NOMO-1 treated with DMSO at 0.1 percent for 48 hours (cell line): Measurements from ENCODE around the gene NSUN5.
"Not testable (repeated sequence)": the region's sequence is repeated elsewhere in the genome, so short reads cannot be mapped to it uniquely, and the experiment has no call there.

ENCODE experiments used
- DNase-seq: peaks from one replicate; lab custom pipeline; 2025; ENCODE audit not compliant: unreplicated experiment; lab: John Stamatoyannopoulos, UW

The NSUN5 gene

GRCh38 chr7:73327449-73327848, 18.8 kb upstream of the NSUN5 start:
- DNase-seq: not testable (repeated sequence)

- not testable (repeated sequence) for DNase-seq
Measured at GRCh38 chr7:73325424-73325823, 16.8 kb upstream of the NSUN5 start.

DNA sequence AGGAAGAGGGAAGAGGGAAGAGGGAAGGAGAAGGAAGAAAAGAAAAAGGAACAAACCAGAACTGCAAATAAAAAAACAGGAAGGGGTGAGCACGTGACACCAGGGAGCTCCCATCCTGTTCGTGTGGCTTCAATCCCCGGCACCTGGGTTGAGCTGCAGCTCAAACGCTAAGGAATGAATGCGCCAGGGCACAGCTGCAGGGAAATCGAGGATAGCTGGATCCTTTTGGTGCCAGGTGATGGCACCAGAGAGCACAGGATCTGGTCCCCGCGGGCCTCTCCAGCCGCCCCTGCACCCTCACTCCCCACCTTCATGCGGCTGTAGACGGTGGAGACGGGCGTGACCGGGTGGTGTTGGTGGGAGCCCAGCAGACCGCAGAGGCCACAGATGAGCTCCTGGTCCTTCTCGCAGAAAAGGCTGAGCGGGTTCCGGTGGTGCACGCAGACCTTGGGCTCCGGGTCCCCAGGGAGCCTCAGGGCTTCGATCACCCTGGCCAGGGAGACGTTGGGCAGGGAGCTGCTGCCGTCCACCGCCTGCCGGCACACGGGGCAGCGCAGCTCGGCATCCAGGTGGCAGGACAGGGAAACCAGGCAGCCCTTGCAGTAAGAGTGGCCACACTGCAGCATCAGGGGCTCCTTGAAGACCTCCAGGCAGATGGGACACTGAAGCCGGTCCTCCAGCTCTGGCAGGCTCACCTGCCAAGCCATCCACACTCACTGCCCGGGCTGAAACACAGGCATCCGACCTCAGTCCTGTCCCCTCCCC, 15.6 kb upstream of the NSUN5 start:
- peak; percentile 89 for DNase-seq

DNA sequence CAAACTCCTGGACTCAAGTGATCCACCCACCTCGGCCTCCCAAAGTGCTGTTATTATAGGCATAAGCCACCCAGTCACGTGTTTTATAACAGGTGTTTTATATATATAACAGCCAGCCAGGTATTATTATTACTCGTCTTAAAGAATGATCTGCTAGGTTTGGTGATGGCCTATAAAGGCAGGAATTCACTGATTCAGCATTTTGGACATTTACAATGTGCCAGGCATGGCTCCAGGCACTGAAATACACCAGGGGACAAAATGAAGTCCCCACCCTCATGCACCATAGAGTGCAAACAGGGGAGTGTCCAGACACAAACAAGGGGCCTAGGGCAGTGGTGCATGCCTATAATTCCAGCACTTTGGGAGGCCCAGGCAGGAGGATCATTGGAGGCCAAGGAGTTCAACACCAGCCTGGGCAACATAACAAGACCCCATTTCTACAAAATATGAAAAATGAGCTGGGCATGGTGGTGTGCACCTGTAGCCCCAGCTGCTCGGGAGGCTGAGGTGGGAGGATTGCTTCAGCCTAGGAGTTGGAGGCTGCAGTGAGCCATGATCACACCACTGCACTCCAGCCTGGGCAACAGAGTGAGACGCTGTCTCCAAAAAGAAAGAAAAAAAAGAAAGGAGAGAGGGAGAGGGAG, 14.9 kb upstream of the NSUN5 start:
- not testable (repeated sequence) for DNase-seq

- DNase-seq: not testable (repeated sequence)
Measured at GRCh38 chr7:73320009-73320408, 11.4 kb upstream of the NSUN5 start.

DNA sequence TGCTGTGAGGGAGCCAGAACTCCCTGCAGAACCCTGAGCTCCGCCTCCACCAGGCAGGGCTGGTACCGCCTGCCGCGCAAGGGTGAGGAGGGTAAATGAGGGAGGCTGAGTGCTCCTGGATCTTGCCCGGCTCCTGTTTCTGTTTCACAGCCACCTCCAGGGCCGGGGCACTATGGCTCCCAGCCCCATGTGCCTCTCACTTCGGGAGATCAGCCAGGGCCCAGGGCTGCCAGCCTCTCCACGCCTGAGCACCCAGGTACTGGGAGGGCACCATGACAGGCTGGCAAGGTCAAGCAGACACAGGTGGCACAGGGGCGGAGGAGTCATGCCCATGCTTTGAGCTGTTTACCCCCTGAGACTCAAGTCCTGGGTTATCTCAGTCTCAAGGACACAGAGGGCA, 10.9 kb upstream of the NSUN5 start:
- DNase-seq: not testable (repeated sequence)

- not testable (repeated sequence) for DNase-seq
Measured at GRCh38 chr7:73318656-73319204, 10.1 kb upstream of the NSUN5 start.

DNA sequence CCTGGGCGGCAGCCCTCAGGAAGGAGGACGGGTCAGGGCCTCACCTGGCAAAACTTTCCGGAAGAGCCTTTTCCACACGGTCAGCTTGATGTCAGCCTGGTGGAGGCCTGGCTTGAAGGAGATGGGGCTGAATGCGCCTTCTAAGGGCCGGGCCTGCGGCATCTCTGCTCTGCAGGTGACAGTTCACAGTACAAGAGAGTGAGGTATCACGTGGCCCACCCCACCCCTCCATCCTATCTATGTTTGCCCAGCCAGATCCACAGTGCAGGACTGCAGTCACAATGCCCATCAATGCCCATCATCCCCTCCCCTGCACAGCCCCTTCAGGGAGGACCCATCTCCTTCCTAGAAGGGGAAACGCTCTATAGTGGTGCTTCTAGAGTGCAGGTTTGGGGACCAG, 7.9 kb upstream of the NSUN5 start:
- DNase-seq: no peak

- DNase-seq: no peak
Measured at GRCh38 chr7:73314271-73314670, 5.6 kb upstream of the NSUN5 start.

- DNase-seq: no peak
Measured at GRCh38 chr7:73313521-73313906, 4.9 kb upstream of the NSUN5 start.

DNA sequence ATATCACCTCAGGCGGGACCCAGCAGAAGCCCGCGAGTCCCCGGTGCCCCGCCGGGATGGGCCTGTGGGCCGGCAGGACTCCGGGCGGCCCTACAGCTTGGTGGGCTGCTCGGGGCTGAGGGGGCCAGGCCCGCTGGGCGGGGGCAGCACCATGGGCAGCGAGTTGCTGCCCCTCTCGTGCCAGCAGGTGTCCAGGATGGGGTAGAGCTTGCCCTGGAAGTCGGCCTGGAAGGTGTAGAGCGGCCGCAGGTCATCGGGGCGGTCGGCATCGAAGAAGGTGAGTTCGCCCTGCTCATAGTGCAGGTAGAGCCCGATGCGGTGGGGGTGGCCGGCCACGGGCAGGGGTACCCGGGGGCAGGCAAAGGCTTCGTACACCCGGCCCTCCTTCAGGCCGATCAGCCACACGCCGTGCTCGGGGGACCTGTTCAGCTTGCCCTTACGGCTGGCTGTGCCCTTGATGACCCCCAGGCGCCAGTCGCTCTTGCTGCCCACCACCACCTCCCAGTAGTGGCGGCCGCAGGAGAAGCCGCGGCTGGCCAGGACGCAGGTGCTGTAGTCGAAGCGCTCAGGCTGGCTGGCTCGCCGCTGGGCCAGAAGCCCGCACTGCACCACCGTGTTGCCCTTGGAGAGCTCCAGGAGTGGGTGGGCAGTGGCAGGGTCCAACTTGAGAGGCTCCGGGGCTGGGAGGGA, 4.3 kb upstream of the NSUN5 start:
- no peak for DNase-seq

DNA sequence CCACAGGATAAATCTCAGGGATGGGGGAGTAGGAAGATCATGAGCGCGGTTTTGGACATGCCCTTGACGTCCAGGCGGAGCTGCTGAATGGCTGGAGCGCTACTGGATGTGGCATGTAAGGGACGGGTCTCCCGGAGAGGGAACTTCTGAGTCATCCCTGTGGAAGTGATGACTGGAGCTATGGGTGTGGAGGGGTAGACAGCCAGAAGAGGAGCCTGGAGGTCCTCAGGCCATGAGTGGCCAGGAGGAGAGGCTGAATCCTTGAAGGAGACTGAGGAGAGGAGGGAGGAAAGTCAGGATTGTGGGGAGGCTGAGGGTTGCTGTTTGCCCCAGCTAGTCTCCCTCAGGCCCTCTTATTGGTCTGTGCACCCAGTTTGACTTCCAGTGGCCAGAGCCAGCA, 2.8 kb upstream of the NSUN5 start:
- not testable (repeated sequence) for DNase-seq

GRCh38 chr7:73308074-73308664, 457 bp downstream of the NSUN5 start:
- no peak for DNase-seq

GRCh38 chr7:73307436-73307835, 1.2 kb downstream of the NSUN5 start:
- no peak for DNase-seq

GRCh38 chr7:73304612-73305387, 3.8 kb downstream of the NSUN5 start:
- DNase-seq: peak; percentile 99

DNA sequence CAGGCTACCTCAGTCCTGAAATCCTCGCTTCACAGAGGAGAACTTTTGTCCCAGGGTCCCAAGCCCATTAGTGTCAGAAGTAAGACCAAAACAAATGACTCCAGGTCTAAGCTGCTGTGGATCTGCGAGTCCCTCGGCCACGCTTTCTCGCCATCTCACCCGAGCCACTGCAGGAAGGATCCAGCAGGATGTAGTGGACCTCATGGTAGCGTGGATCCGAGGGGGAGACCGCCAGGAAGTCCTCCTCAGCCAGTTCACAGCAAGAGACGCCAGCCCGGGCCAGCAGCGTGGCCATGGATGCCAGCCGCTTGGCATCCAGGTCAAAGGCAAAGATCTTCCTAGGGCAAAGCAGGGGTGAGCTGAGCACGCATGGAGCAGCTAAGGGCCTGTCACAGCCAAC, 4.6 kb downstream of the NSUN5 start:
- DNase-seq: no peak

- no peak for DNase-seq
Measured at GRCh38 chr7:73303546-73303945, 5.1 kb downstream of the NSUN5 start.

- not testable (repeated sequence) for DNase-seq
Measured at GRCh38 chr7:73302846-73303245, 5.8 kb downstream of the NSUN5 start.

DNA sequence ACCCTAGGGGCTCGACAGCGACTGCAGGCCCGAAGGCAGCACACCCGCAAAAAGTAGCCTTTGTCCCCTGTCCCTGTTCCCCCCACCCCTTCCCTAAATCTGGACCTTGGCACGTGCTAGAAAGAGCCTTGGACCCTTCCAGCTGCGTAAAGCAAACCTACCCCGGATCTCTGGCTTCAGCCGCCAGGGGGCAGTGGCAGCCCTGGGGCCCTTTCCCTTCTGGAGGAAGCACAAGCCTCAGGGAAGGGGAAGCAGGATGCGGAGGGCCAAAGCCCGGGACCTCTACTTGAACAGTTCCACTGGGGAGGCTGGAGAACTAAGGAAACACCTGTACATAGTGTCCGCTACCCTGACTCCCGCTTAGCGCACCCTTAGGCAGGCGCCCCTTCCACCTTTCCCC, 7.5 kb downstream of the NSUN5 start:
- not testable (repeated sequence) for DNase-seq

DNA sequence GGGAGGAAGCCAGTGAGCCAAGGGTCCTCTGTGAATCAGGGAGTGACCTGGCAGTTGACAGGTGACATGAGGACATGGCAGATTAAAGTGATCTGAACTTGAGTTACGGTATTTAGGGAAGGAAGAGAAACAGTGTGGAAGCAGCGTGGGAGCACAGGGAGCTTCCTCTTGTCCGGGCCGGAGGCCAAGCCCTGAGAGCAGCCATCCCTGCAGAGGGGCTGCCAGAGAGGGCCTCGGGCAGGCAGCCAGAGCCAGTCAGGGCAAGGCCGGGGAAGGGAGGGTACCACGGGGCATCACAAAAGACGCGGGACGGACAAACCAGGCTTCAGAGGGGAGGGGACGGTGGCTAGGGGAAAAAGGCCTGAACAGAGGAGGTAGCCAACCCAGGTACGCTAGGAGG, 8.8 kb downstream of the NSUN5 start:
- not testable (repeated sequence) for DNase-seq

- DNase-seq: not testable (repeated sequence)
Measured at GRCh38 chr7:73297706-73298105, 10.9 kb downstream of the NSUN5 start.
